HepG2 (cell line): ENCODE results near the gene ZNF24. TPM values are rescaled to one million over a fixed set of nuclear protein-coding genes. Genes with fewer than 3 reads are reported as not detected.

Source experiments
- ELF1 ChIP-seq: sonication (generic); formaldehyde crosslinking; IDR thresholded peaks from 2 replicates; pipeline ENCODE4 v1.4.0; 2020; ENCODE audit warnings: missing genetic modification reagents
- ETV6 ChIP-seq: sonication (generic); formaldehyde crosslinking; conservative IDR thresholded peaks from 2 replicates; pipeline ENCODE4 v1.4.0; 2020; ENCODE audit warnings: missing genetic modification reagents
- HNRNPK ChIP-seq: fragments of 200-400 bp; formaldehyde crosslinking; IDR thresholded peaks from 2 replicates; pipeline ENCODE4 v1.6.1; 2018; ENCODE audit warnings: low read length, low read depth, moderate library complexity, mild to moderate bottlenecking; ENCODE audit not compliant: poor library complexity, severe bottlenecking
- KAT8 ChIP-seq: IDR thresholded peaks from 2 replicates; pipeline ENCODE4 v1.6.1; 2016; ENCODE audit warnings: missing genetic modification reagents, missing compliant biosample characterization
- MIER3 ChIP-seq: IDR thresholded peaks from 2 replicates; pipeline ENCODE4 v1.6.1; 2016; ENCODE audit warnings: missing compliant biosample characterization, borderline replicate concordance
- MIXL1 ChIP-seq: IDR thresholded peaks from 2 replicates; pipeline ENCODE4 v1.6.1; 2016
- MLXIP ChIP-seq: sonication (generic); formaldehyde crosslinking; IDR thresholded peaks from 2 replicates; pipeline ENCODE4 v1.9.0; 2021; ENCODE audit warnings: missing genetic modification reagents, borderline replicate concordance
- PATZ1 ChIP-seq: sonication (generic); formaldehyde crosslinking; IDR thresholded peaks from 2 replicates; pipeline ENCODE4 v1.4.0; 2020; ENCODE audit warnings: missing genetic modification reagents
- POGZ ChIP-seq: sonication (generic); formaldehyde crosslinking; IDR thresholded peaks from 2 replicates; pipeline ENCODE4 v1.4.0; 2020; ENCODE audit warnings: mild to moderate bottlenecking, missing genetic modification reagents
- SP4 ChIP-seq: sonication (generic); formaldehyde crosslinking; IDR thresholded peaks from 2 replicates; pipeline ENCODE4 v1.8.1; 2023; ENCODE audit warnings: mild to moderate bottlenecking, missing genetic modification reagents
- SPEN ChIP-seq: sonication (generic); formaldehyde crosslinking; IDR thresholded peaks from 2 replicates; pipeline ENCODE4 v1.5.1; 2020; ENCODE audit warnings: low read depth, mild to moderate bottlenecking, missing genetic modification reagents
- STAT6 ChIP-seq: sonication (generic); formaldehyde crosslinking; IDR thresholded peaks from 2 replicates; pipeline ENCODE4 v1.4.0; 2020; ENCODE audit warnings: missing genetic modification reagents, mild to moderate bottlenecking, borderline replicate concordance
- TFDP2 ChIP-seq: sonication (generic); formaldehyde crosslinking; IDR thresholded peaks from 2 replicates; pipeline ENCODE4 v1.4.0; 2020; ENCODE audit warnings: missing genetic modification reagents
- ZFP37 ChIP-seq: sonication (generic); formaldehyde crosslinking; IDR thresholded peaks from 2 replicates; pipeline ENCODE4 v1.4.0; 2020; ENCODE audit warnings: missing genetic modification reagents, borderline replicate concordance
- ZIK1 ChIP-seq: sonication (generic); formaldehyde crosslinking; IDR thresholded peaks from 2 replicates; pipeline ENCODE4 v1.5.0; 2020; ENCODE audit warnings: mild to moderate bottlenecking, low read depth, missing genetic modification reagents, borderline replicate concordance
- ZNF280B ChIP-seq: sonication (generic); formaldehyde crosslinking; IDR thresholded peaks from 2 replicates; pipeline ENCODE4 v1.5.0; 2020; ENCODE audit warnings: missing genetic modification reagents, mild to moderate bottlenecking, borderline replicate concordance
- ZNF501 ChIP-seq: sonication (generic); formaldehyde crosslinking; IDR thresholded peaks from 2 replicates; pipeline ENCODE4 v1.5.1; 2020; ENCODE audit warnings: mild to moderate bottlenecking, moderate library complexity, missing genetic modification reagents
- ZNF772 ChIP-seq: sonication (generic); formaldehyde crosslinking; IDR thresholded peaks from 2 replicates; pipeline ENCODE4 v1.5.0; 2020; ENCODE audit warnings: mild to moderate bottlenecking, missing genetic modification reagents
- polyA plus RNA-seq, 8 experiments: library from polyadenylated mRNA; depleted of rRNA in 3 of 8; stranded (reverse) in 7 of 8; unstranded in 1 of 8; fragments of >200 nt; fragmentation: Illumina TruSeq in 4 of 8; extraction: Trizol in 4 of 8; gene quantifications; 2 replicates each; pipeline versions ENCODE4 v1.2.1 to v1.2.3, GENCODE V29; 2011 to 2016; ENCODE audit warnings: low read depth in 4 of 8, missing spikeins in 1 of 8, mixed read lengths in 1 of 8; ENCODE audit not compliant: insufficient read depth in 1 of 8
- total RNA-seq, 5 experiments: library from RNA; depleted of rRNA; stranded (reverse); fragments of >200 nt; fragmentation: Illumina TruSeq; extraction: Trizol; gene quantifications; 2 replicates each; pipeline ENCODE4 v1.2.3, GENCODE V29; 2016; ENCODE audit warnings: low read depth in 1 of 5

ZNF24 gene
- total and polyA plus RNA-seq, 2 of the 13 experiments (the other 11 are each of a cell fraction or from before 2014, with no cell fraction given): 19.5 to 41.1 TPM

GRCh38 chr18:35290094-35290735, 54.0 kb downstream of the ZNF24 start, which contains the start of gene ZSCAN30 (continued):
- TF ChIP-seq MIER3 (CRISPR knock-in tag) (peak; percentile 46), PATZ1 (CRISPR knock-in tag) (peak; percentile 58), HNRNPK (no peak), ZNF280B (peak; percentile 83), ZNF772 (CRISPR knock-in tag) (peak; percentile 80; the same call in 1 of the 2 replicates), TFDP2 (CRISPR knock-in tag) (0 out of 2 replicates have a peak, but pooled peaks have one; percentile 36), ZFP37 (0 out of 2 replicates have a peak, but pooled peaks have one; percentile 30), SPEN (peak; percentile 97), STAT6 (CRISPR knock-in tag) (no peak), ZNF501 (CRISPR knock-in tag) (peak; percentile 89), ELF1 (CRISPR knock-in tag) (peak; percentile 74), ZIK1 (CRISPR knock-in tag) (no peak; the same call in 1 of the 2 replicates), MIXL1 (no peak), KAT8 (CRISPR knock-in tag) (peak; percentile 96), SP4 (peak; percentile 80), ETV6 (CRISPR knock-in tag) (peak; percentile 8; the same call in 1 of the 2 replicates), POGZ (peak; percentile 96), MLXIP (CRISPR knock-in tag) (0 out of 2 replicates have a peak, but pooled peaks have one; percentile 15)
